GM12878 (cell line): ENCODE data around the gene NTF4.
"Not testable (repeated sequence)": the region's sequence is repeated elsewhere in the genome, so short reads cannot be mapped to it uniquely, and the experiment has no call there.

Experiments used
- ATF7 ChIP-seq: fragments of 450-650 bp; IDR thresholded peaks from 2 replicates; pipeline ENCODE4 v1.6.1; 2016; ENCODE audit warnings: low read depth, mild to moderate bottlenecking
- CEBPB ChIP-seq, 2 experiments: fragments of 150-350 bp in 1 of 2; IDR thresholded peaks; 2 replicates each; pipeline ENCODE4 v1.6.1; 2012 to 2014; ENCODE audit warnings: low read depth in 2 of 2, low read length in 2 of 2, borderline replicate concordance in 1 of 2, inconsistent platforms in 1 of 2
- CTCF ChIP-seq, 3 experiments: IDR thresholded peaks in 2 of 3; conservative IDR thresholded peaks in 1 of 3; 2 replicates each; pipeline ENCODE4 v1.5.1; 2011; ENCODE audit warnings: low read depth in 3 of 3, low read length in 3 of 3, mild to moderate bottlenecking in 3 of 3, control low read depth in 2 of 3, moderate library complexity in 2 of 3, inconsistent platforms in 1 of 3, mixed read lengths in 1 of 3; ENCODE audit not compliant: control insufficient read depth in 2 of 3, insufficient read depth in 1 of 3; ENCODE audit errors: extremely low read depth in 1 of 3
- HDAC6 ChIP-seq: fragments of 200-600 bp; sonication (generic); IDR thresholded peaks from one replicate; pipeline ENCODE4 v1.8.0; 2017; ENCODE audit warnings: antibody characterized with exemption; ENCODE audit not compliant: unreplicated experiment
- HDGF ChIP-seq: fragments of 450-650 bp; IDR thresholded peaks from 2 replicates; pipeline ENCODE4 v1.6.1; 2016; ENCODE audit warnings: antibody characterized with exemption
- STAT3 ChIP-seq: IDR thresholded peaks from 2 replicates; pipeline ENCODE4 v1.6.1; 2011; ENCODE audit warnings: low read depth, low read length, improper control_type of control experiment
- TAF1 ChIP-seq: IDR thresholded peaks from 2 replicates; pipeline ENCODE4 v1.6.1; 2011; ENCODE audit warnings: mild to moderate bottlenecking, low read depth, low read length, borderline replicate concordance
- TCF12 ChIP-seq: IDR thresholded peaks from 2 replicates; pipeline ENCODE4 v1.6.1; 2011; ENCODE audit warnings: low read depth, mild to moderate bottlenecking, low read length
- TF ChIP-seq, protein P1 (sequence below): IDR thresholded peaks from 2 replicates; pipeline ENCODE4 v1.6.1; 2011; ENCODE audit warnings: low read depth, mild to moderate bottlenecking, low read length, moderate library complexity, borderline replicate concordance; ENCODE audit errors: extremely low read depth
- TF ChIP-seq, protein P2 (sequence below): IDR thresholded peaks from 2 replicates; pipeline ENCODE4 v1.6.1; 2011; ENCODE audit warnings: borderline replicate concordance, low read depth, mild to moderate bottlenecking, moderate library complexity, low read length; ENCODE audit not compliant: insufficient read depth, poor library complexity, severe bottlenecking

GRCh38 chr19:49030323-49030722, 34.3 kb downstream of the NTF4 start:
- not testable (repeated sequence) for TF ChIP-seq TCF12; CTCF (IDR thresholded peaks at IDR 0.05 in 2 of 3, conservative IDR thresholded peaks at IDR 0.05 in 1 of 3; ENCODE audit: control insufficient read depth in 2 of 3, extremely low read depth in 1 of 3, insufficient read depth in 1 of 3, low read depth in 3 of 3, low read length in 3 of 3); TAF1; HDGF; CEBPB (IDR thresholded peaks at IDR 0.05; ENCODE audit: borderline replicate concordance in 1 of 2, low read depth in 2 of 2, low read length in 2 of 2); ATF7; HDAC6; STAT3
- TF ChIP-seq, protein P1, sequence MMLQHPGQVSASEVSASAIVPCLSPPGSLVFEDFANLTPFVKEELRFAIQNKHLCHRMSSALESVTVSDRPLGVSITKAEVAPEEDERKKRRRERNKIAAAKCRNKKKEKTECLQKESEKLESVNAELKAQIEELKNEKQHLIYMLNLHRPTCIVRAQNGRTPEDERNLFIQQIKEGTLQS: not testable (repeated sequence)
- TF ChIP-seq, protein P2, sequence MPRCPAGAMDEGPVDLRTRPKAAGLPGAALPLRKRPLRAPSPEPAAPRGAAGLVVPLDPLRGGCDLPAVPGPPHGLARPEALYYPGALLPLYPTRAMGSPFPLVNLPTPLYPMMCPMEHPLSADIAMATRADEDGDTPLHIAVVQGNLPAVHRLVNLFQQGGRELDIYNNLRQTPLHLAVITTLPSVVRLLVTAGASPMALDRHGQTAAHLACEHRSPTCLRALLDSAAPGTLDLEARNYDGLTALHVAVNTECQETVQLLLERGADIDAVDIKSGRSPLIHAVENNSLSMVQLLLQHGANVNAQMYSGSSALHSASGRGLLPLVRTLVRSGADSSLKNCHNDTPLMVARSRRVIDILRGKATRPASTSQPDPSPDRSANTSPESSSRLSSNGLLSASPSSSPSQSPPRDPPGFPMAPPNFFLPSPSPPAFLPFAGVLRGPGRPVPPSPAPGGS: not testable (repeated sequence)
